KMS-11 (cell line): ENCODE measurements around the gene C19orf25.

Source experiments
- H2AFZ ChIP-seq: fragments of 200-600 bp; sonication (generic); 2 replicates; pipeline ENCODE4 v1.6.1; 2016; ENCODE audit warnings: antibody characterized with exemption, mixed run types, low read depth
- H3K27ac ChIP-seq: fragments of 200-600 bp; sonication (generic); 2 replicates; pipeline ENCODE4 v1.6.1; 2016; ENCODE audit warnings: mild to moderate bottlenecking, mixed run types
- H3K27me3 ChIP-seq: fragments of 200-600 bp; sonication (generic); 2 replicates; pipeline ENCODE4 v1.6.1; 2017; ENCODE audit warnings: mild to moderate bottlenecking, low read depth, mixed run types, moderate library complexity; ENCODE audit not compliant: insufficient read depth
- H3K36me3 ChIP-seq: fragments of 200-600 bp; sonication (generic); 2 replicates; pipeline ENCODE4 v1.6.1; 2017; ENCODE audit warnings: mild to moderate bottlenecking, mixed run types; ENCODE audit not compliant: insufficient read depth
- H3K4me1 ChIP-seq: fragments of 200-600 bp; sonication (generic); 2 replicates; pipeline ENCODE4 v1.6.1; 2016; ENCODE audit warnings: mild to moderate bottlenecking, low read depth, mixed run types; ENCODE audit not compliant: poor library complexity, severe bottlenecking
- H3K4me2 ChIP-seq: fragments of 200-600 bp; sonication (generic); 2 replicates; pipeline ENCODE4 v1.7.0; 2016; ENCODE audit warnings: mild to moderate bottlenecking, mixed run types
- H3K4me3 ChIP-seq: fragments of 200-600 bp; sonication (generic); IDR thresholded peaks from 2 replicates; pipeline ENCODE4 v1.6.1; 2017; ENCODE audit warnings: low read depth, low read length, mixed read lengths; ENCODE audit not compliant: insufficient read depth
- H3K79me2 ChIP-seq: fragments of 200-600 bp; sonication (generic); 2 replicates; pipeline ENCODE4 v1.6.1; 2016; ENCODE audit warnings: low read depth, mixed run types; ENCODE audit not compliant: insufficient read depth
- H3K9ac ChIP-seq: fragments of 200-600 bp; sonication (generic); 2 replicates; pipeline ENCODE4 v1.6.1; 2016; ENCODE audit warnings: mild to moderate bottlenecking, mixed run types
- H4K20me1 ChIP-seq: fragments of 200-600 bp; sonication (generic); 2 replicates; pipeline ENCODE4 v1.6.1; 2016; ENCODE audit warnings: mild to moderate bottlenecking, mixed run types; ENCODE audit not compliant: insufficient read depth
- CTCF ChIP-seq: fragments of 200-600 bp; sonication (generic); conservative IDR thresholded peaks from 2 replicates; pipeline ENCODE4 v1.6.1; 2017; ENCODE audit warnings: low read depth, mild to moderate bottlenecking, antibody characterized with exemption, low read length, moderate library complexity, mixed read lengths

C19orf25 gene

GRCh38 chr19:1446713-1447481 lies 32.1 kb downstream of the C19orf25 start:
- Histone ChIP-seq H3K4me1 (peaks cover 14% of the 10 kb centered on the region), H4K20me1 (no peaks in the 10 kb centered on the region; the same call in 1 of the 2 replicates), H3K79me2 (no peaks in the 10 kb centered on the region), H3K9ac (no peak overlapping the region), H3K4me2 (no peak overlapping the region), H3K36me3 (no peaks in the 10 kb centered on the region), H2AFZ (no peak overlapping the region), H3K27me3 (peaks cover 60% of the 10 kb centered on the region), H3K27ac (no peak overlapping the region), H3K4me3 (no peak overlapping the region)
- no peak for TF ChIP-seq CTCF

GRCh38 chr19:1445932-1446712 lies 32.9 kb downstream of the C19orf25 start:
- H4K20me1 ChIP-seq, result no peaks in the 10 kb centered on the region; the same call in 1 of the 2 replicates
- H3K79me2 ChIP-seq, result no peaks in the 10 kb centered on the region
- H3K4me1 ChIP-seq, result peaks cover 14% of the 10 kb centered on the region
- H3K4me2 ChIP-seq, result no peak overlapping the region
- H3K27ac ChIP-seq, result no peak overlapping the region
- peaks cover 5% of the 10 kb centered on the region; the same call in 1 of the 2 replicates for H3K36me3 ChIP-seq
- peaks cover 52% of the 10 kb centered on the region for H3K27me3 ChIP-seq
- no peak overlapping the region for H3K4me3 ChIP-seq
- no peak for TF ChIP-seq CTCF
- no peak overlapping the region for H2AFZ ChIP-seq
- no peak overlapping the region for H3K9ac ChIP-seq

- peaks cover 4% of the 10 kb centered on the region for H4K20me1 ChIP-seq
- H3K9ac ChIP-seq, result no peak overlapping the region
- no peak overlapping the region for H3K27ac ChIP-seq
- peaks cover 4% of the 10 kb centered on the region; the same call in 1 of the 2 replicates for H3K79me2 ChIP-seq
- peak; percentile 81 for TF ChIP-seq CTCF
- peak overlapping the region; percentile 63 for H3K4me2 ChIP-seq
- peaks cover 14% of the 10 kb centered on the region for H3K4me1 ChIP-seq
- H3K36me3 ChIP-seq, result peaks cover 10% of the 10 kb centered on the region; the same call in 1 of the 2 replicates
- H3K27me3 ChIP-seq, result peaks cover 45% of the 10 kb centered on the region
- no peak overlapping the region for H3K4me3 ChIP-seq
- peak overlapping the region; percentile 47; the same call in 1 of the 2 replicates for H2AFZ ChIP-seq
Measured at GRCh38 chr19:1445185-1445931, 33.7 kb downstream of the C19orf25 start.

- Histone ChIP-seq H3K79me2 (peaks cover 24% of the 10 kb centered on the region), H3K4me2 (no peak overlapping the region), H3K4me3 (no peak overlapping the region), H3K27me3 (peaks cover 10% of the 10 kb centered on the region; the same call in 1 of the 2 replicates), H3K9ac (no peak overlapping the region), H3K4me1 (peaks cover 22% of the 10 kb centered on the region), H3K36me3 (peaks cover 11% of the 10 kb centered on the region; the same call in 1 of the 2 replicates), H4K20me1 (peaks cover 9% of the 10 kb centered on the region), H3K27ac (no peak overlapping the region), H2AFZ (no peak overlapping the region)
- TF ChIP-seq CTCF, result no peak
Measured at GRCh38 chr19:1441677-1442438, 37.2 kb downstream of the C19orf25 start.
